A673 (cell line): ENCODE measurements around the gene ARHGEF4.

ENCODE experiments used
- CTCF ChIP-seq: fragments of 300-800, 200-600 bp; sonication (generic); conservative IDR thresholded peaks from 2 replicates; pipeline ENCODE4 v1.5.1; 2017; ENCODE audit warnings: low read depth, mild to moderate bottlenecking, antibody characterized with exemption, low read length, moderate library complexity, mixed read lengths
- EZH2 ChIP-seq: fragments of 200-600 bp; sonication (generic); IDR thresholded peaks from 2 replicates; pipeline ENCODE4 v1.6.1; 2017; ENCODE audit warnings: borderline replicate concordance, low read depth, mild to moderate bottlenecking, mixed read lengths, antibody characterized with exemption, low read length; ENCODE audit not compliant: poor library complexity, severe bottlenecking

- TF ChIP-seq CTCF (no peak), EZH2 (no peak)
Measured at GRCh38 chr2:131058920-131059319, 222.2 kb downstream of the ARHGEF4 start.
